ENCODE results near the gene SPATA32.

The SPATA32 gene

GRCh38 chr17:45228763-45229539 is 32.9 kb downstream of the SPATA32 start:
- peak; percentile 95 for DNase-seq
- Mint-ChIP-seq H3K36me3 (peaks cover 38 to 47% of the 10 kb centered on the region in 2 donors), H3K9me3 (no peaks in the 10 kb centered on the region), H3K27ac (peak overlapping the region; percentile 97), H3K27me3 (no peaks in the 10 kb centered on the region), H3K4me3 (peak overlapping the region; percentile 81 to 99), H3K4me1 (peaks cover 87 to 100% of the 10 kb centered on the region in 2 donors)
- peak; percentile 53 to 54 for ATAC-seq (replicated peaks)

- H3K4me1 Mint-ChIP-seq: peaks cover 89 to 100% of the 10 kb centered on the region in 2 donors
- no peaks in the 10 kb centered on the region for H3K27me3 Mint-ChIP-seq
- ATAC-seq (replicated peaks) (no peak), DNase-seq (peak; percentile 46)
- peak overlapping the region; percentile 97 for H3K27ac Mint-ChIP-seq
- peak overlapping the region; percentile 81 to 99 for H3K4me3 Mint-ChIP-seq
- H3K9me3 Mint-ChIP-seq: no peaks in the 10 kb centered on the region
- peaks cover 34 to 49% of the 10 kb centered on the region in 2 donors for H3K36me3 Mint-ChIP-seq
These were observed 33.8 kb downstream of the SPATA32 start for GRCh38 chr17:45227926-45228762.

GRCh38 chr17:45227101-45227925 is 34.6 kb downstream of the SPATA32 start:
- Mint-ChIP-seq H3K27me3 (no peaks in the 10 kb centered on the region), H3K27ac (peak overlapping the region; percentile 97), H3K4me3 (peak overlapping the region; percentile 90 to 99), H3K4me1 (peaks cover 86 to 100% of the 10 kb centered on the region in 2 donors), H3K9me3 (no peaks in the 10 kb centered on the region), H3K36me3 (peaks cover 33 to 51% of the 10 kb centered on the region in 2 donors)
- peak; percentile 78 for DNase-seq
- peak; percentile 2 to 5 for ATAC-seq (replicated peaks)

- Mint-ChIP-seq H3K36me3 (peaks cover 30 to 47% of the 10 kb centered on the region in 2 donors), H3K4me1 (peaks cover 80 to 93% of the 10 kb centered on the region in 2 donors), H3K27me3 (no peaks in the 10 kb centered on the region), H3K4me3 (peak overlapping the region; percentile 90 to 99), H3K27ac (peak overlapping the region; percentile 97), H3K9me3 (no peaks in the 10 kb centered on the region)
- DNase-seq: no peak
- no peak for ATAC-seq (replicated peaks)
These were observed 35.3 kb downstream of the SPATA32 start for GRCh38 chr17:45226576-45226975.

- no peaks in the 10 kb centered on the region for H3K9me3 Mint-ChIP-seq
- H3K27me3 Mint-ChIP-seq: no peaks in the 10 kb centered on the region
- H3K27ac Mint-ChIP-seq: peak overlapping the region; percentile 97
- peak overlapping the region; percentile 90 to 99 for H3K4me3 Mint-ChIP-seq
- ATAC-seq (replicated peaks): peak; percentile 39 to 50
- peaks cover 27 to 45% of the 10 kb centered on the region in 2 donors for H3K36me3 Mint-ChIP-seq
- H3K4me1 Mint-ChIP-seq: peaks cover 75 to 89% of the 10 kb centered on the region in 2 donors
- peak; percentile 93 for DNase-seq
These were observed 35.8 kb downstream of the SPATA32 start for GRCh38 chr17:45225964-45226530.

- Mint-ChIP-seq H3K4me1 (peaks cover 73 to 89% of the 10 kb centered on the region in 2 donors), H3K9me3 (no peaks in the 10 kb centered on the region), H3K27me3 (no peaks in the 10 kb centered on the region), H3K27ac (peak overlapping the region; percentile 97), H3K4me3 (peak overlapping the region; percentile 90 to 99), H3K36me3 (peaks cover 29 to 47% of the 10 kb centered on the region in 2 donors)
- ATAC-seq (replicated peaks) (no peak), DNase-seq (no peak)
These were observed 36.7 kb downstream of the SPATA32 start for GRCh38 chr17:45225051-45225700.

- H3K27ac Mint-ChIP-seq: peak overlapping the region; percentile 97
- peak overlapping the region; percentile 90 to 99 for H3K4me3 Mint-ChIP-seq
- ATAC-seq (replicated peaks): no peak
- H3K4me1 Mint-ChIP-seq: peaks cover 73 to 89% of the 10 kb centered on the region in 2 donors
- no peak for DNase-seq
- peaks cover 33 to 53% of the 10 kb centered on the region in 2 donors for H3K36me3 Mint-ChIP-seq
- H3K9me3 Mint-ChIP-seq: no peaks in the 10 kb centered on the region
- no peaks in the 10 kb centered on the region for H3K27me3 Mint-ChIP-seq
These were observed 37.2 kb downstream of the SPATA32 start for GRCh38 chr17:45224671-45225050.

GRCh38 chr17:45223539-45224528 is 38.1 kb downstream of the SPATA32 start:
- H3K4me3 Mint-ChIP-seq: peak overlapping the region; percentile 90 to 99
- ATAC-seq (replicated peaks) (peak; percentile 49 to 50), DNase-seq (peak; percentile 77)
- peak overlapping the region; percentile 97 for H3K27ac Mint-ChIP-seq
- no peaks in the 10 kb centered on the region for H3K27me3 Mint-ChIP-seq
- H3K4me1 Mint-ChIP-seq: peaks cover 73 to 89% of the 10 kb centered on the region in 2 donors
- H3K36me3 Mint-ChIP-seq: peaks cover 37 to 61% of the 10 kb centered on the region in 2 donors
- H3K9me3 Mint-ChIP-seq: no peaks in the 10 kb centered on the region

- ATAC-seq (replicated peaks) (peak; percentile 1), DNase-seq (no peak)
- no peaks in the 10 kb centered on the region for H3K9me3 Mint-ChIP-seq
- peak overlapping the region; percentile 97 for H3K27ac Mint-ChIP-seq
- H3K36me3 Mint-ChIP-seq: peaks cover 36 to 63% of the 10 kb centered on the region in 2 donors
- H3K4me3 Mint-ChIP-seq: peak overlapping the region; percentile 90 to 99
- H3K27me3 Mint-ChIP-seq: no peaks in the 10 kb centered on the region
- H3K4me1 Mint-ChIP-seq: peaks cover 68 to 85% of the 10 kb centered on the region in 2 donors
These were observed 38.8 kb downstream of the SPATA32 start for GRCh38 chr17:45222996-45223538.

GRCh38 chr17:45222289-45222995 is 39.5 kb downstream of the SPATA32 start:
- Mint-ChIP-seq H3K9me3 (no peaks in the 10 kb centered on the region), H3K27me3 (no peaks in the 10 kb centered on the region), H3K4me3 (peak overlapping the region; percentile 90 to 99), H3K4me1 (peaks cover 63 to 79% of the 10 kb centered on the region in 2 donors), H3K27ac (peak overlapping the region; percentile 97), H3K36me3 (peaks cover 37 to 68% of the 10 kb centered on the region in 2 donors)
- DNase-seq (peak; percentile 60), ATAC-seq (replicated peaks) (peak; percentile 15 to 26)

GRCh38 chr17:45222014-45222288 is 39.9 kb downstream of the SPATA32 start:
- DNase-seq (no peak), ATAC-seq (replicated peaks) (no peak)
- no peak overlapping the region for H3K27ac Mint-ChIP-seq
- H3K9me3 Mint-ChIP-seq: no peaks in the 10 kb centered on the region
- no peaks in the 10 kb centered on the region for H3K27me3 Mint-ChIP-seq
- H3K4me1 Mint-ChIP-seq: peaks cover 58 to 74% of the 10 kb centered on the region in 2 donors
- H3K36me3 Mint-ChIP-seq: peaks cover 38 to 71% of the 10 kb centered on the region in 2 donors
- H3K4me3 Mint-ChIP-seq: peak overlapping the region; percentile 90 to 99

All from stimulated activated naive B cell treated with anti-CD40 and anti-IgM and Interleukin-4, amounts not matched to agents 10 μg/mL and 1 μg/mL and 100 μg/mL, for 72 hours (primary cell).